ENCODE measurements around the gene JAKMIP2.

- TF ChIP-seq POLR2A (IDR thresholded peaks at IDR 0.05; ENCODE audit: low read length): no peak
- no peak for TF ChIP-seq GATA1 (IDR thresholded peaks at IDR 0.05; ENCODE audit: low read depth, low read length)
Observed at GRCh38 chr5:147635882-147636728, 146.4 kb downstream of the JAKMIP2 start.
